Uterus (tissue), 4 donors: ENCODE data around the gene LMOD1. TPM values are rescaled to one million over a fixed set of nuclear protein-coding genes. Genes with fewer than 3 reads are reported as not detected.

Experiments
- DNase-seq, 2 donors: peaks; one replicate each; pipeline ENCODE4 v3.0.0-alpha.2; 2019 to 2020
- H3K27ac ChIP-seq, 2 donors: fragments of 200-600 bp; sonication (generic); 1 replicate in 1 of 2; 2 replicates in 1 of 2; pipeline ENCODE4 v1.5.1; 2016 to 2018
- H3K27me3 ChIP-seq, 2 donors: fragments of 200-600 bp; sonication (generic); one replicate each; pipeline ENCODE4 v1.5.1; 2018 to 2019; ENCODE audit warnings: control low read depth in 1 of 2
- H3K36me3 ChIP-seq, 2 donors: fragments of 200-600 bp; sonication (generic); one replicate each; pipeline ENCODE4 v1.5.1; 2019; ENCODE audit warnings: control low read depth in 1 of 2
- H3K4me1 ChIP-seq, 2 donors: fragments of 200-600 bp; sonication (generic); one replicate each; pipeline ENCODE4 v1.5.1; 2018 to 2019; ENCODE audit warnings: control low read depth in 1 of 2
- H3K4me3 ChIP-seq, 2 donors: fragments of 200-600 bp; sonication (generic); 1 replicate in 1 of 2; 2 replicates in 1 of 2; pipeline ENCODE4 v1.5.1; 2018 to 2019; ENCODE audit warnings: mild to moderate bottlenecking in 1 of 2
- H3K9me3 ChIP-seq, 2 donors: fragments of 200-600 bp; sonication (generic); one replicate each; pipeline ENCODE4 v1.5.1; 2019; ENCODE audit warnings: control low read depth in 1 of 2
- POLR2A ChIP-seq, 2 donors: fragments of 450-650 bp; IDR thresholded peaks; one replicate each; pipeline ENCODE4 v1.6.1; 2016; ENCODE audit warnings: antibody characterized with exemption in 2 of 2, mild to moderate bottlenecking in 1 of 2, moderate library complexity in 1 of 2
- intact Hi-C: fragments of 100-400 bp; cut with DNase I; formaldehyde crosslinking; loops from one replicate; pipeline ENCODE4 v1.15.1; 2023; ENCODE audit warnings: low total_unique reads
- total RNA-seq, 4 donors: library from RNA; depleted of rRNA in 3 of 4; stranded (reverse); fragments of >200 nt in 3 of 4; gene quantifications; one replicate each; pipeline versions ENCODE4 v1.1.0 to v1.2.4, GENCODE V29; 2014 to 2023
- TF ChIP-seq, protein P1 (sequence below), 4 experiments: fragments of 200-600 bp in 2 of 4; fragments of 450-650 bp in 2 of 4; sonication (generic) in 2 of 4; IDR thresholded peaks; one replicate each; pipeline ENCODE4 v1.5.1; 2016 to 2019; ENCODE audit warnings: antibody characterized with exemption in 4 of 4, mild to moderate bottlenecking in 2 of 4, moderate library complexity in 1 of 4
- donor health status: DM: yes; HTN: yes; CAD: no.

Gene LMOD1
- total RNA-seq, 4 donors from 2014 or later = 38.9 to 377 (median 147) TPM

DNA sequence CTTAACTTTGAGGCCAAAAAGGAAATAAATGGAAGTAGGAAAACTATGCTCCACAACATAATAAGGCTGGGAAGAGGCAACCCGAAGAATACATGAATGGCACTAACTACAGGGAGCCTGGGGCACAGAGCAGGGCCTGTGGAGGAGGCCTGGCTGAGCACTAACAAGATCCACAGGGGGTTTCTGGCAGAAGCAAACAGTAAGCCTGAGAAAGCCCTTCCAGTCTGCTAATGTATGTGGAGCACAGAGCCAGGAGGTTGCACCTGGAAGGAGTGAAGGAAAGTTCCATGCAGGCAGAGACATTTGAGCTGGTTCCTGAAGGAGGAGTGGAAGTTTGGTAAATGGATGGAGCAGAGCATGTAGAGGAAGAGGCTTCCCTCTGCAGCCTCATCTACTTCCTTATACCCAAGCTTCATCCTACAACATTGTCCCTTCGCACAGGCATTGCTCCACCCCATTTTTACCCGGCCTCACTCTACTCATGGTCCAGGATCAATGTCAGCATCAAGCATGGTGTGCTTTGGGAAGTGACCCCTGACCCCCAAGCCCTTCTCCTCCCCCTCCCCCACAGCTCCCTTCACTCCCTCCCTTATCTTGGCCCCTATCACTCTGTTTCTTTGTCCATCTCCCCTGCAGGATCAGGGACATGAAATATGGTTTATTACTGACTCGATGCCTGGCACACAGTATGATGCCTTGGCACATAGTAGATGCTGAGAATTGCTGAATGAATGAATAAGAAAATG lies 34.3 kb downstream of the LMOD1 start:
- Histone ChIP-seq H3K4me3 (no peak overlapping the region), H3K27ac (peak overlapping the region; percentile 94 to 98), H3K4me1 (peaks cover 23 to 24% of the 10 kb centered on the region in 2 donors), H3K36me3 (no peaks in the 10 kb centered on the region), H3K9me3 (no peaks in the 10 kb centered on the region), H3K27me3 (no peaks in the 10 kb centered on the region)
- intact Hi-C loops = no loop called here
- DNase-seq = no peak
- no peak for TF ChIP-seq POLR2A (IDR thresholded peaks at IDR 0.05)
- TF ChIP-seq, protein P1, sequence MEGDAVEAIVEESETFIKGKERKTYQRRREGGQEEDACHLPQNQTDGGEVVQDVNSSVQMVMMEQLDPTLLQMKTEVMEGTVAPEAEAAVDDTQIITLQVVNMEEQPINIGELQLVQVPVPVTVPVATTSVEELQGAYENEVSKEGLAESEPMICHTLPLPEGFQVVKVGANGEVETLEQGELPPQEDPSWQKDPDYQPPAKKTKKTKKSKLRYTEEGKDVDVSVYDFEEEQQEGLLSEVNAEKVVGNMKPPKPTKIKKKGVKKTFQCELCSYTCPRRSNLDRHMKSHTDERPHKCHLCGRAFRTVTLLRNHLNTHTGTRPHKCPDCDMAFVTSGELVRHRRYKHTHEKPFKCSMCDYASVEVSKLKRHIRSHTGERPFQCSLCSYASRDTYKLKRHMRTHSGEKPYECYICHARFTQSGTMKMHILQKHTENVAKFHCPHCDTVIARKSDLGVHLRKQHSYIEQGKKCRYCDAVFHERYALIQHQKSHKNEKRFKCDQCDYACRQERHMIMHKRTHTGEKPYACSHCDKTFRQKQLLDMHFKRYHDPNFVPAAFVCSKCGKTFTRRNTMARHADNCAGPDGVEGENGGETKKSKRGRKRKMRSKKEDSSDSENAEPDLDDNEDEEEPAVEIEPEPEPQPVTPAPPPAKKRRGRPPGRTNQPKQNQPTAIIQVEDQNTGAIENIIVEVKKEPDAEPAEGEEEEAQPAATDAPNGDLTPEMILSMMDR (IDR thresholded peaks at IDR 0.05) = no peak

DNA sequence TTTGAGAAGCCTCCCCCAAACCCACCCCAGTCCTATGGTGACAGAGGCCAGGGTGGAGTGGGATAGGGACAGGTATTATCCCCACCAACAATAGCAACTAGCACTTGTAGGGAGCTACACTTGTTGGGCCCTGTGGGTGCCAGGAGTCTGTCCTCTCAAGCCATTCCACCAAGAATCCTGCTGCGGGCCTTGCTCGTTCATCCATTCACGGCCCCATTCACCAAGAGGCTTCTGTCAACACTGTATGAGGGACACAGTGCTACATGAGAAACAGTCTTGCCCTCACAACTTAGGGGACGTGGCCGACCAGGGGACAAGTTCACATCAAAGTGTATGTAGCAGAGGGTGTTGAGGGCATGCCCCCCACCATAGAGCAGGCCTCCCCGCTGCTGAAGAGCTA lies 38.7 kb downstream of the LMOD1 start:
- Histone ChIP-seq H3K27ac (peak overlapping the region; percentile 94 to 98), H3K27me3 (no peaks in the 10 kb centered on the region), H3K4me3 (no peak overlapping the region), H3K4me1 (peaks cover 26 to 30% of the 10 kb centered on the region in 2 donors), H3K36me3 (no peaks in the 10 kb centered on the region), H3K9me3 (no peaks in the 10 kb centered on the region)
- no peak for TF ChIP-seq POLR2A (IDR thresholded peaks at IDR 0.05)
- TF ChIP-seq, protein P1 (IDR thresholded peaks at IDR 0.05) = no peak
- intact Hi-C loops = no loop called here
- DNase-seq = no peak

DNA sequence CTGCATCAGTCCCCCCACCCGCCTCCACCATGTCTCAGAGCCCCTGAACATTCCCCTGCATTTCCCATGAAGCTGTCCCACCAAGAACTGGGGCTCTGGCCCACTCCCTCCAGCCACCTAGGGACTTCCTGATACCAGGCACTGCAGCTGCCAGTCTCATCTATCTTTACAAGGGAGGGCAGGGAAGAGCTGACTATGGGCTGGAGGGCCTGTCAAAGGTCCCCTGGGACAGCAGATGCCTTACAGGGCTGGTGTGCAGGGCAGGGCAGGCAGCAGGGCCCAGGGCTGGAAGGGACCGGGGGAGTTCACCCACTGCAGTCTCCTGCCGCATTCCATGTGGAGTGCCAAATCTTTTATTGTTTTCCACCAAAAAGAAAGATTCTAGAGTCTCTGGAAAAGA lies 40.0 kb downstream of the LMOD1 start:
- TF ChIP-seq, protein P1 (IDR thresholded peaks at IDR 0.05) = no peak
- TF ChIP-seq POLR2A (IDR thresholded peaks at IDR 0.05) = no peak
- DNase-seq = peak in 1 of 2 donors; percentile 34

DNA sequence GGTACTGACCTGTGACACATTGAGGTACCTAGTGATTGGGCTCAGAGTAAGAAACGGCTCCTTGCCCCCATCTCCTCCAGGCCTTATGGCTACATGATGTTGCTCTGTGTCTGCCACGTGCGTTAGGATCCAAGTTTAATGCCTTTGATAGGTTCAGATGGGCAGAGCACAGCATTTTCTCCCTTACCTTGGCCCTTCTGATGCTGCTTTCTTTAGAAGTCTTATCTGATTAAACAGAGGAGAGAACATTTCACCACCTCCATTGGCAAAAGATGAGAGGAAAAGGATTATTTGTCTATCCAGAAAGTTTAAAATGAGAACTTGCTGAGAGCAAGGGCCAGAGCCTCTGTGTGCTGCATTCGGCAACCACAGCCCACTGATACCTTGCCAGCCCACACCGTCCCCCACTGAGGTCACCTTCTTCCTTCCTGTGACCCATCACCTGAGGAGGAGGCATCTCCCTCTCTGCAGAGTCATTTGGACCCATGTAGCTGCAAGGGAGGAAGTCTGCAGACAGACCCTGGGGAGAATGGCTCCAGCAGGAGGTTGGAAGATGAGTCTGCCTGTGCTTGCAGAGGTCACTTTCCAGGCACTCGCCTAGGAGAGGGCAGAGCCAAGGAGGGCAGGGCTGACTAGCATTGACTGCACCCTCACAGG lies 41.0 kb downstream of the LMOD1 start:
- peak in 1 of 2 donors; percentile 51 for DNase-seq
- no peaks in the 10 kb centered on the region for H3K9me3 ChIP-seq
- intact Hi-C loops = no loop called here
- no peak for TF ChIP-seq POLR2A (IDR thresholded peaks at IDR 0.05)
- TF ChIP-seq, protein P1 (IDR thresholded peaks at IDR 0.05) = no peak
- no peaks in the 10 kb centered on the region for H3K36me3 ChIP-seq
- H3K27ac ChIP-seq = peak overlapping the region; percentile 94 to 98
- H3K4me1 ChIP-seq = peaks cover 26 to 35% of the 10 kb centered on the region in 2 donors
- no peaks in the 10 kb centered on the region for H3K27me3 ChIP-seq
- H3K4me3 ChIP-seq = no peak overlapping the region

More for the DNA sequence above, 40.0 kb downstream of the LMOD1 start:
- intact Hi-C loops = no loop called here
- Histone ChIP-seq H3K4me1 (peaks cover 26 to 35% of the 10 kb centered on the region in 2 donors), H3K4me3 (no peak overlapping the region), H3K27ac (peak overlapping the region; percentile 94 to 98), H3K27me3 (no peaks in the 10 kb centered on the region), H3K36me3 (no peaks in the 10 kb centered on the region), H3K9me3 (no peaks in the 10 kb centered on the region)

DNA sequence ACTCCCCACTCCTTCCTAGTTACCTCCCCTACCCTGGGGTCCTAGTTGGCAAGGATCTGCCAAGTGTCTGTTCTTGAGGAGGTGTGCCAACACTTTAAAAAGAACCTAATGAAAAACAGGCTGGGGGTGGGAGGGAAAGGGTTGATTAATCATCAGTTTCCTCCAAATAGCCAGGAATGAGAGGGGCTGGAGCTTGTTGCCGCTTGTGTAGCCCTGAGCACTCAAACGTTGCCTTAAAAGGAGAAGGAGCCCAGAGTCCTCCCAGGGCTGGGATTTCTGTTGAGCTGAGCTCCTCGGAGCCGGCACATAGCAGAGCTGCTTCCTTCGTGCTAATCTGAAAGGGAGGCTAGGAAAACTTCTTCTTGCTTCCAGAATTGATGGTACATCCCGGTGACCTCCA lies 41.8 kb downstream of the LMOD1 start:
- peak; percentile 54 to 85 for TF ChIP-seq POLR2A (IDR thresholded peaks at IDR 0.05)
- TF ChIP-seq, protein P1 (IDR thresholded peaks at IDR 0.05) = no peak
- H3K36me3 ChIP-seq = no peaks in the 10 kb centered on the region
- intact Hi-C loops = no loop called here
- H3K27ac ChIP-seq = peak overlapping the region; percentile 94 to 98
- no peaks in the 10 kb centered on the region for H3K27me3 ChIP-seq
- peak; percentile 80 to 93 for DNase-seq
- H3K4me3 ChIP-seq = no peak overlapping the region
- no peaks in the 10 kb centered on the region for H3K9me3 ChIP-seq
- peaks cover 25 to 35% of the 10 kb centered on the region in 2 donors for H3K4me1 ChIP-seq
